OCI-LY1 (cell line): Measurements from ENCODE around the gene ERN1.

Source experiments
- H2AFZ ChIP-seq: fragments of 200-600 bp; sonication (generic), shearing (Covaris generic); 2 replicates; pipeline ENCODE4 v1.6.0; 2014; ENCODE audit warnings: antibody characterized with exemption, mild to moderate bottlenecking, low read length
- H3F3A ChIP-seq: fragments of 200-600 bp; sonication (generic), shearing (Covaris generic); 2 replicates; pipeline ENCODE4 v1.6.0; 2014; ENCODE audit warnings: mild to moderate bottlenecking, antibody characterized with exemption, low read length, moderate library complexity; ENCODE audit not compliant: insufficient read depth
- H3K27ac ChIP-seq: fragments of 200-600 bp; sonication (generic); 2 replicates; pipeline ENCODE4 v1.5.1; 2014; ENCODE audit warnings: low read length, mixed run types, mild to moderate bottlenecking, low read depth; ENCODE audit not compliant: poor library complexity, severe bottlenecking
- H3K27me3 ChIP-seq: fragments of 200-600 bp; sonication (generic); 2 replicates; pipeline ENCODE4 v1.6.0; 2014; ENCODE audit warnings: antibody characterized with exemption, mild to moderate bottlenecking, low read length, moderate library complexity; ENCODE audit not compliant: insufficient read depth
- H3K36me3 ChIP-seq: fragments of 200-600 bp; sonication (generic); 2 replicates; pipeline ENCODE4 v1.6.1; 2014; ENCODE audit warnings: mild to moderate bottlenecking, antibody characterized with exemption, low read length, moderate library complexity, mixed read lengths; ENCODE audit not compliant: insufficient read depth
- H3K4me1 ChIP-seq: fragments of 200-600 bp; sonication (generic); 2 replicates; pipeline ENCODE4 v1.5.1; 2014; ENCODE audit warnings: mild to moderate bottlenecking, low read length, moderate library complexity; ENCODE audit not compliant: insufficient read depth, severe bottlenecking
- H3K4me2 ChIP-seq: fragments of 200-600 bp; sonication (generic), shearing (Covaris generic); 2 replicates; pipeline ENCODE4 v1.6.1; 2014; ENCODE audit warnings: low read length
- H3K4me3 ChIP-seq: fragments of 200-600 bp; sonication (generic); 2 replicates; pipeline ENCODE4 v1.5.1; 2014; ENCODE audit warnings: low read length, low read depth, mild to moderate bottlenecking, mixed read lengths; ENCODE audit not compliant: poor library complexity, severe bottlenecking
- H3K79me2 ChIP-seq: fragments of 200-600 bp; shearing (Covaris generic); 2 replicates; pipeline ENCODE4 v1.6.1; 2016; ENCODE audit warnings: mixed run types, low read length, mixed read lengths; ENCODE audit not compliant: insufficient read depth
- H3K9ac ChIP-seq: fragments of 200-600 bp; sonication (generic), shearing (Covaris generic); 2 replicates; pipeline ENCODE4 v1.6.1; 2014; ENCODE audit warnings: mild to moderate bottlenecking, low read length, mixed read lengths
- H3K9me2 ChIP-seq: fragments of 200-600 bp; sonication (generic), shearing (Covaris generic); 2 replicates; pipeline ENCODE4 v1.6.1; 2014; ENCODE audit warnings: low read depth, mild to moderate bottlenecking, low read length, mixed read lengths
- H3K9me3 ChIP-seq: fragments of 200-600 bp; shearing (Covaris generic); 2 replicates; pipeline ENCODE4 v1.6.1; 2014; ENCODE audit warnings: low read length, mixed read lengths
- H4K20me1 ChIP-seq: fragments of 200-600 bp; sonication (generic), shearing (Covaris generic); 2 replicates; pipeline ENCODE4 v1.6.0; 2016; ENCODE audit warnings: mild to moderate bottlenecking, low read length; ENCODE audit not compliant: insufficient read depth
- EZH2 ChIP-seq: fragments of 200-600 bp; sonication (generic), shearing (Covaris generic); IDR thresholded peaks from 2 replicates; pipeline ENCODE4 v1.8.0; 2017; ENCODE audit warnings: borderline replicate concordance, mixed run types, mild to moderate bottlenecking, antibody characterized with exemption, low read length, moderate library complexity, mixed read lengths
- TF ChIP-seq, protein P1 (sequence below): fragments of 200-600 bp; sonication (generic), shearing (Covaris generic); IDR thresholded peaks from 2 replicates; pipeline ENCODE4 v1.5.1; 2017; ENCODE audit warnings: mild to moderate bottlenecking, antibody characterized with exemption, low read length, moderate library complexity, mixed read lengths

Gene ERN1

DNA sequence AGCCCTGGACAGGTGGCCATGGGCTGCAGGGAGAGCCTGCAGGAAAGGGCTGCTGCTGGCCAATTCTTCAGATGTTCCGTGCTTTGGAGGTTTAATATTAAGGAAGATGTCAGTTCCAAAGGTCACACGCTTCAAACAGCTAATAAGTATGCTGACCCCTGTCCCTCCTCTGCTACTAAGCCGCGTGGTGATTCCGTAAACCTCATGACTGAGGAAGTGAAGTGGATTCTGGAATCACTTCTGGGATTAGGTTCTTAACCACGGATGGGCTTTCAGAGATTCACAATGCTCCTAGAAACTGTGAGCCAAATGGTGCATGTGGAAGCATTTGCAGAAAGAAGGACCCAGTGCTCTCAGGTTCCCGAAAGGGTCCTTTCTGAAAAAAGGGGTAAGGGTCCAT lies 28.5 kb upstream of the ERN1 start:
- no peaks in the 10 kb centered on the region for H3K79me2 ChIP-seq
- H3F3A ChIP-seq: no peaks in the 10 kb centered on the region
- H2AFZ ChIP-seq: no peak overlapping the region
- no peaks in the 10 kb centered on the region for H3K27me3 ChIP-seq
- H3K9me3 ChIP-seq: no peaks in the 10 kb centered on the region
- H3K4me2 ChIP-seq: no peak overlapping the region
- H3K9me2 ChIP-seq: no peaks in the 10 kb centered on the region
- H3K4me1 ChIP-seq: no peaks in the 10 kb centered on the region
- TF ChIP-seq, protein P1, sequence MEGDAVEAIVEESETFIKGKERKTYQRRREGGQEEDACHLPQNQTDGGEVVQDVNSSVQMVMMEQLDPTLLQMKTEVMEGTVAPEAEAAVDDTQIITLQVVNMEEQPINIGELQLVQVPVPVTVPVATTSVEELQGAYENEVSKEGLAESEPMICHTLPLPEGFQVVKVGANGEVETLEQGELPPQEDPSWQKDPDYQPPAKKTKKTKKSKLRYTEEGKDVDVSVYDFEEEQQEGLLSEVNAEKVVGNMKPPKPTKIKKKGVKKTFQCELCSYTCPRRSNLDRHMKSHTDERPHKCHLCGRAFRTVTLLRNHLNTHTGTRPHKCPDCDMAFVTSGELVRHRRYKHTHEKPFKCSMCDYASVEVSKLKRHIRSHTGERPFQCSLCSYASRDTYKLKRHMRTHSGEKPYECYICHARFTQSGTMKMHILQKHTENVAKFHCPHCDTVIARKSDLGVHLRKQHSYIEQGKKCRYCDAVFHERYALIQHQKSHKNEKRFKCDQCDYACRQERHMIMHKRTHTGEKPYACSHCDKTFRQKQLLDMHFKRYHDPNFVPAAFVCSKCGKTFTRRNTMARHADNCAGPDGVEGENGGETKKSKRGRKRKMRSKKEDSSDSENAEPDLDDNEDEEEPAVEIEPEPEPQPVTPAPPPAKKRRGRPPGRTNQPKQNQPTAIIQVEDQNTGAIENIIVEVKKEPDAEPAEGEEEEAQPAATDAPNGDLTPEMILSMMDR: no peak
- H3K9ac ChIP-seq: no peak overlapping the region
- H3K4me3 ChIP-seq: no peak overlapping the region
- no peak overlapping the region for H3K27ac ChIP-seq
- no peaks in the 10 kb centered on the region for H3K36me3 ChIP-seq
- no peaks in the 10 kb centered on the region for H4K20me1 ChIP-seq

DNA sequence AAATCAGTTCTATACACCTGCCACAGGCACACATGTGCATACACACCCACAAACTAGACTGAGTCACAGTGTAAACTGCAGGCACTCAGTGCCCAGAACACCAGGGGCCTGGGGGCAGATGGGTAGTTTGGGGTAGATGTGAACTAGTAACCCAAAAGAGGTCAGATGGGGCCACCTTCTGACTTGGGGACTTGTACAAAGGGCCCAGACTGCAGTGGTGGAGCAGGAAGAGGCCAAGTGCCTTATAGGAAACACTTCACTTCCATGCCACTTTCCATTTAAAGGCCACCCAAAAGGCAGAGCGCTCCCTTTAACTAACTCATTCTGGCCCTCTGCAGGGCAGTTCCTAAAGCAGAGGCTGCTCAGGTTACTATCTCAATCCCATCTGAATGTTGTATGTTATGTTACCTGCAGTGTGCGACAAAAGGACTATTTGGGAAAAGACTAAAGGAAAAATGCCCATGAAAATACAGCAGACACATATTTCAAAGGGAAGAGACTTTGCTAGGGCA lies 27.8 kb upstream of the ERN1 start:
- Histone ChIP-seq H3K4me2 (no peak overlapping the region), H2AFZ (no peak overlapping the region), H3K9me2 (no peaks in the 10 kb centered on the region), H4K20me1 (no peaks in the 10 kb centered on the region), H3K79me2 (no peaks in the 10 kb centered on the region), H3K4me3 (no peak overlapping the region), H3K27ac (no peak overlapping the region), H3K9ac (no peak overlapping the region), H3K9me3 (no peaks in the 10 kb centered on the region), H3K27me3 (no peaks in the 10 kb centered on the region), H3K4me1 (no peaks in the 10 kb centered on the region), H3K36me3 (peaks cover under 1% of the 10 kb centered on the region; the same call in 1 of the 2 replicates), H3F3A (no peaks in the 10 kb centered on the region)
- TF ChIP-seq, protein P1: no peak
- no peak for TF ChIP-seq EZH2

DNA sequence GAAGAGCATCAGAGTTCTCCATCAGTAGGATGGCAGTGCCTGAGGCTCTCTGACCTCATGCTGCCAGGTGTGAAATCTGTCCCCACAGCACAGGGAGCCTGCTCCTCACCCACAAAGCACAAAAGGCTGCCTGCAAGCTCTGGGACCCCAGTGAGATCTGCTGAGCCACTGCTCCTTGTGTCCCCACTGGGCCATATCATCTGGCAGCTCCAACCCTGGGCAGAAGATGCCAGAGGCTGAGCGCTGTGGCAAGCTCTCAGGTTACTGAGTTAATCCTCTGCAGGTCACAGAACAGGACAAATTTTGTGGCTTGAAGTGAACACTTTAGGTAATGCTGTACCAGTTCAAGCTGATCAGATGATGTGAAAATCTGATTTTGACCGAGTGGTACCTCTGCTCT lies 26.7 kb upstream of the ERN1 start:
- no peaks in the 10 kb centered on the region for H4K20me1 ChIP-seq
- no peak overlapping the region for H3K27ac ChIP-seq
- no peaks in the 10 kb centered on the region for H3K9me2 ChIP-seq
- no peak overlapping the region for H3K4me2 ChIP-seq
- H3F3A ChIP-seq: no peaks in the 10 kb centered on the region
- no peak overlapping the region for H3K4me3 ChIP-seq
- TF ChIP-seq, protein P1: no peak
- no peak for TF ChIP-seq EZH2
- no peak overlapping the region for H3K9ac ChIP-seq
- no peaks in the 10 kb centered on the region for H3K9me3 ChIP-seq
- H3K4me1 ChIP-seq: no peaks in the 10 kb centered on the region
- peaks cover 6% of the 10 kb centered on the region for H3K36me3 ChIP-seq
- H2AFZ ChIP-seq: no peak overlapping the region
- H3K27me3 ChIP-seq: no peaks in the 10 kb centered on the region
- H3K79me2 ChIP-seq: no peaks in the 10 kb centered on the region
